GM12878 (cell line): Measurements from ENCODE around the gene PPP1R15A. TPM values are rescaled to one million over a fixed set of nuclear protein-coding genes. Genes with fewer than 3 reads are reported as not detected.
A peak's percentile ranks its signal among the peaks of the same experiment; 100 is the strongest.

Experiments
- ATAC-seq: fragments of 200-7000 bp; cut with Tn5 transposase; 3 replicates; pipeline ENCODE4 v1.9.1; 2020; ENCODE audit warnings: mild to moderate bottlenecking, moderate library complexity
- BruUV-seq: library from RNA; stranded (reverse); fragments of 400-500 nt; replicated peaks from 2 replicates; lab custom pipeline; 2021; lab: Mats Ljungman, UMichigan
- CTCF ChIA-PET: fragments of 300-600 bp; sonication (Branson Sonifier 250); formaldehyde crosslinking; extraction: SDS; loops from one replicate; lab custom pipeline; 2021; ENCODE audit warnings: inconsistent platforms; lab: Yijun Ruan, JAX
- POLR2A ChIA-PET: fragments of 350-600 bp; formaldehyde crosslinking; extraction: SDS; loops from one replicate; lab custom pipeline; 2021; ENCODE audit warnings: inconsistent platforms; lab: Charles Lee
- RAD21 ChIA-PET: fragments of 300-600 bp; sonication (Branson Sonifier 250); formaldehyde crosslinking; loops from one replicate; lab custom pipeline; 2023; ENCODE audit warnings: antibody characterized with exemption; ENCODE audit not compliant: unreplicated experiment; lab: Charles Lee
- SMC1A ChIA-PET: fragments of 300-600 bp; sonication (Branson Sonifier 250); formaldehyde crosslinking; loops from one replicate; lab custom pipeline; 2023; ENCODE audit not compliant: unreplicated experiment, uncharacterized antibody; lab: Charles Lee
- DNase-seq: peaks from one replicate; pipeline ENCODE4 v3.0.0-alpha.2; 2011; ENCODE audit warnings: low read depth, low spot score
- FAIRE-seq: peaks from 3 replicates; lab custom pipeline; 2011; peaks lifted over from hg19 to GRCh38; lab: Jason Lieb, UNC
- H2AFZ ChIP-seq: 2 replicates; pipeline ENCODE4 v1.6.0; 2011; ENCODE audit warnings: low read depth, low read length, control low read depth; ENCODE audit not compliant: control insufficient read depth
- H3K27ac ChIP-seq: 2 replicates; pipeline ENCODE4 v1.5.1; 2011; ENCODE audit warnings: control low read depth; ENCODE audit not compliant: control insufficient read depth, insufficient read depth
- H3K27me3 ChIP-seq, 2 experiments: replicated peaks in 1 of 2; 2 replicates each; pipeline versions ENCODE4 v1.6.0 to v1.6.1; 2011; ENCODE audit warnings: low read length in 1 of 2; ENCODE audit not compliant: control insufficient read depth in 2 of 2, insufficient read depth in 2 of 2
- H3K36me3 ChIP-seq, 2 experiments: 2 replicates each; pipeline ENCODE4 v1.5.1; 2011; ENCODE audit warnings: low read length in 1 of 2; ENCODE audit not compliant: control insufficient read depth in 2 of 2, insufficient read depth in 2 of 2
- H3K4me1 ChIP-seq: 2 replicates; pipeline ENCODE4 v1.6.1; 2011; ENCODE audit warnings: mild to moderate bottlenecking, low read length, moderate library complexity, mixed read lengths; ENCODE audit not compliant: control insufficient read depth, insufficient read depth
- H3K4me2 ChIP-seq: 2 replicates; pipeline ENCODE4 v1.6.0; 2011; ENCODE audit warnings: control low read depth; ENCODE audit not compliant: control insufficient read depth, insufficient read depth
- H3K4me3 ChIP-seq: fragments of 200-600 bp; sonication (generic); 2 replicates; pipeline ENCODE4 v1.5.1; 2016
- H3K79me2 ChIP-seq: 2 replicates; pipeline ENCODE4 v1.6.0; 2011; ENCODE audit warnings: low read length; ENCODE audit not compliant: control insufficient read depth, insufficient read depth
- H3K9ac ChIP-seq: 2 replicates; pipeline ENCODE4 v1.8.0; 2011; ENCODE audit warnings: low read length, control low read depth, mixed read lengths; ENCODE audit not compliant: control insufficient read depth, insufficient read depth
- H3K9me3 ChIP-seq: replicated peaks from 3 replicates; pipeline ENCODE4 v1.5.1; 2011; ENCODE audit warnings: mild to moderate bottlenecking, low read length; ENCODE audit not compliant: control insufficient read depth, insufficient read depth
- H4K20me1 ChIP-seq: 2 replicates; pipeline ENCODE4 v1.6.0; 2011; ENCODE audit not compliant: control insufficient read depth, insufficient read depth
- KLF5 ChIP-seq: fragments of 450-650 bp; IDR thresholded peaks from 2 replicates; pipeline ENCODE4 v1.6.1; 2014; ENCODE audit warnings: mild to moderate bottlenecking; ENCODE audit not compliant: partially characterized antibody
- POLR2A ChIP-seq: IDR thresholded peaks from 2 replicates; pipeline ENCODE4 v1.6.1; 2011; ENCODE audit warnings: low read depth, mild to moderate bottlenecking, low read length
- POLR2AphosphoS2 ChIP-seq: IDR thresholded peaks from 2 replicates; pipeline ENCODE4 v1.6.1; 2011; ENCODE audit warnings: low read depth, mild to moderate bottlenecking, low read length, improper control_type of control experiment, moderate library complexity
- POLR2AphosphoS5 ChIP-seq: IDR thresholded peaks from 2 replicates; pipeline ENCODE4 v1.6.1; 2011; ENCODE audit warnings: mild to moderate bottlenecking, low read length, inconsistent platforms
- SMAD5 ChIP-seq: IDR thresholded peaks from 2 replicates; pipeline ENCODE4 v1.6.1; 2016; ENCODE audit warnings: antibody characterized with exemption, low read depth
- SRF ChIP-seq, 2 experiments: IDR thresholded peaks; 2 replicates each; pipeline ENCODE4 v1.6.1; 2011; ENCODE audit warnings: low read depth in 2 of 2, low read length in 2 of 2, mild to moderate bottlenecking in 1 of 2, moderate library complexity in 1 of 2
- ZNF24 ChIP-seq: fragments of 450-650 bp; IDR thresholded peaks from 2 replicates; pipeline ENCODE4 v1.6.1; 2017; ENCODE audit warnings: antibody characterized with exemption, mild to moderate bottlenecking
- WGBS: methylation state at CpG from one replicate; pipeline ENCODE4 v1.1.6; 2016; ENCODE audit warnings: low lambda C conversion rate; ENCODE audit not compliant: insufficient replicate concordance, insufficient coverage; ENCODE audit errors: missing lambda C conversion rate; 5-methylcytosine and 5-hydroxymethylcytosine counted together
- in situ Hi-C: fragments of 300-500 bp; cut with MboI; formaldehyde crosslinking; loops from 9 replicates; pipeline ENCODE4 v1.14.3; 2018; ENCODE audit warnings: mixed read lengths
- intact Hi-C: fragments of 100-400 bp; cut with micrococcal nuclease; formaldehyde crosslinking; loops from one replicate; pipeline ENCODE4 v1.14.2; 2022; ENCODE audit not compliant: unreplicated experiment
- polyA plus RNA-seq, 11 experiments: library from polyadenylated mRNA; depleted of rRNA in 4 of 11; unstranded in 6 of 11; stranded (reverse) in 5 of 11; fragments of >200 nt; fragmentation: Nextera tagmentation in 4 of 11; fragmentation: Illumina TruSeq in 1 of 11; extraction: Ambion mirVana in 4 of 11; extraction: Trizol in 1 of 11; gene quantifications; 1 replicate in 1 of 11; 2 replicates in 10 of 11; pipeline versions ENCODE4 v1.2.1 to v1.2.3, GENCODE V29; 2011 to 2016; ENCODE audit warnings: inconsistent platforms in 2 of 11, missing spikeins in 2 of 11, low read depth in 1 of 11
- total RNA-seq, 4 experiments: library from RNA; depleted of rRNA in 3 of 4; stranded (reverse); fragments of >200 nt in 3 of 4; fragmentation: Illumina TruSeq in 1 of 4; extraction: Trizol in 1 of 4; gene quantifications; 2 replicates each; pipeline versions ENCODE4 v1.2.1 to v1.2.3, GENCODE V29; 2013 to 2021
- TF ChIP-seq, protein P1 (sequence below): fragments of 450-650 bp; IDR thresholded peaks from 2 replicates; pipeline ENCODE4 v1.6.1; 2018; ENCODE audit warnings: mild to moderate bottlenecking, low read depth, moderate library complexity; ENCODE audit not compliant: partially characterized antibody
- TF ChIP-seq, protein P2 (sequence below), 3 experiments: IDR thresholded peaks in 2 of 3; conservative IDR thresholded peaks in 1 of 3; 2 replicates each; pipeline ENCODE4 v1.5.1; 2011; ENCODE audit warnings: low read depth in 3 of 3, low read length in 3 of 3, mild to moderate bottlenecking in 3 of 3, control low read depth in 2 of 3, moderate library complexity in 2 of 3, inconsistent platforms in 1 of 3, mixed read lengths in 1 of 3; ENCODE audit not compliant: control insufficient read depth in 2 of 3, insufficient read depth in 1 of 3; ENCODE audit errors: extremely low read depth in 1 of 3

The PPP1R15A gene
- total and polyA plus RNA-seq, 10 of the 15 experiments (the other 5 are each of a cell fraction or from before 2014, with no cell fraction given) = 0.68 to 50.8 (median 27.7) TPM

DNA sequence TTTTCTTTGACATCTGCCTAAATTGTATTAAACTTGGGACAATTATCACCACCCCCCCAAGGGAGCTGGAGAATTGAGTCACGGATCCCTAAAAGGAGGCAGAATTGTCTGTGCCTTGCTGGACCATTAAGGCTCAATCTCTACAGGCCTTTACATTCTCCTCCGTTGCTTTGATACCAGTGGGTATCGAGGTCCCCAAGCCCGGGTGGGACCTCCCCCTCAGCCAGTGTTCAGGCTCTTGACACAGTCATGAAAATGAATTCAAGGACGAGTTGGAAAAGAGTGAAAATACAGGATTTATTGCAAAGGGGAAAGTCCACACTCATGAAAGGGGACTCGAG, 5.6 kb downstream of the PPP1R15A start:
- H3K9me3 ChIP-seq = peaks cover 7% of the 10 kb centered on the region; the same call in 2 of the 3 replicates
- no TSS peak for BruUV-seq
- no peaks in the 10 kb centered on the region for H4K20me1 ChIP-seq
- DNase-seq = no peak
- no peak overlapping the region; the same call in 1 of the 2 replicates for H3K4me3 ChIP-seq
- ChIA-PET POLR2A (interaction anchor here (1.2 to 6.7 kb wide), 2 partner anchors 8 to 101 kb away, joined by 3 to 55 read pairs; no protein-coding TSS in a partner anchor), SMC1A (interaction anchor here (4.5 kb wide), 1 partner anchor 8 kb away, joined by 19 read pairs; no protein-coding TSS in a partner anchor), RAD21 (no interaction called here), CTCF (interaction anchor here (0.6 to 2.2 kb wide), 2 partner anchors 68 to 93 kb away, joined by 3 to 5 read pairs; no protein-coding TSS in a partner anchor)
- H3K9ac ChIP-seq = no peak overlapping the region
- TF ChIP-seq POLR2AphosphoS5 = 0 out of 2 replicates have a peak, but pooled peaks have one; percentile 12
- no peak for TF ChIP-seq ZNF24
- 99% methylated on average over 6 of the region's 6 CpGs for WGBS
- intact Hi-C loops = no loop called here
- peaks cover 43% of the 10 kb centered on the region for H3K79me2 ChIP-seq
- peaks cover 17% of the 10 kb centered on the region for H3K4me1 ChIP-seq
- no peak for ATAC-seq
- H3K36me3 ChIP-seq = peaks cover 1 to 10% of the 10 kb centered on the region in 2 experiments; a peak in 2 of 4 replicates
- no peak overlapping the region for H2AFZ ChIP-seq
- no peak overlapping the region for H3K27ac ChIP-seq
- H3K4me2 ChIP-seq = no peak overlapping the region; the same call in 1 of the 2 replicates
- H3K27me3 ChIP-seq = no peaks in the 10 kb centered on the region
- FAIRE-seq = no peak
- in situ Hi-C loops = no loop called here

DNA sequence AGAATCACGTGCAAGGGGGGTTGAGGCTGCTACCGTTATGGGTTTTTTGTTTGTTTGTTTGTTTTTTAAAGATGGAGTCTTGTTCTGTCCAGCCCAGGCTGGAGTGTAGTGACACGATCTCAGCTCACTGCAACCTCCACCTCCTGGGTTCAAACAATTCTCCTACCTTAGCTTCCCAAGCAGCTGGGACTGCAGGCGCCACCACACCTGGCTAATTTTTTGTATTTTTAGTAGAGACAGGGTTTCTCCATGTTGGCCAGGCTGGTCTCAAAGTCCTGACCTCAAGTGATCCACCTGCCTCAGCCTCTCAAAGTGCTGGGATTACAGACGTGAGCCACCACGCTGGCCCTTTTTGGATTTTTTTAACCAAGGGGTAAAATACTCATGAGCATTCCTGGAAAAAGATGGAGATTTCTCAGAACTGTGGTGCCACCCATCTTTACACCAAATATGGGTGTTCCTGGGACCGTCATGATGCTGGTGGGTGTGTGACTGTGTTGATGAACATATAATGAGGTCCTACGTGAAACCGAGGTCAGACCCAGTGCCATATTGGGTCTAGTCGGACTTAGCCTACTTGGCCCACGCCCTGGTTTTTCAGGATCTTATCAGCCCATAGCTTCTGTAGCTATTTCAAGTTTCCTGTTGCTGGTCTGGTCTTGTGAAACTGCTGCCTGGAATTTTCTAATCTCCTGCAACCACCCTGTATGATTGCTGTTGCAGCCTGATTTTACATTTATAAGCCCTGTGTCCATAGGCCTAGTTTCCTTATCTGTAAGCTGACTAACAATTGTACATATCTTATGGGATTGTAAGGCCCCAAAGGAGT, 6.2 kb downstream of the PPP1R15A start:
- whole genome bisulfite sequencing = 83% methylated on average over 11 of the region's 11 CpGs
- H3K36me3 ChIP-seq = peaks cover 1 to 10% of the 10 kb centered on the region in 2 experiments; a peak in 2 of 4 replicates
- POLR2A ChIA-PET = interaction anchor here (0.9 to 6.7 kb wide), 2 partner anchors 8 to 703 kb away, joined by 3 to 55 read pairs; partner anchors contain the start of gene PRRG2
- no TSS peak for BruUV-seq
- H3K4me2 ChIP-seq = no peak overlapping the region; the same call in 1 of the 2 replicates
- intact Hi-C loops = no loop called here
- H3K4me3 ChIP-seq = no peak overlapping the region
- H3K79me2 ChIP-seq = peaks cover 37% of the 10 kb centered on the region
- H3K4me1 ChIP-seq = peaks cover 17% of the 10 kb centered on the region
- in situ Hi-C loops = no loop called here
- H2AFZ ChIP-seq = no peak overlapping the region
- no peak overlapping the region for H3K27ac ChIP-seq
- peaks cover 7% of the 10 kb centered on the region; the same call in 2 of the 3 replicates for H3K9me3 ChIP-seq
- TF ChIP-seq, protein P1, sequence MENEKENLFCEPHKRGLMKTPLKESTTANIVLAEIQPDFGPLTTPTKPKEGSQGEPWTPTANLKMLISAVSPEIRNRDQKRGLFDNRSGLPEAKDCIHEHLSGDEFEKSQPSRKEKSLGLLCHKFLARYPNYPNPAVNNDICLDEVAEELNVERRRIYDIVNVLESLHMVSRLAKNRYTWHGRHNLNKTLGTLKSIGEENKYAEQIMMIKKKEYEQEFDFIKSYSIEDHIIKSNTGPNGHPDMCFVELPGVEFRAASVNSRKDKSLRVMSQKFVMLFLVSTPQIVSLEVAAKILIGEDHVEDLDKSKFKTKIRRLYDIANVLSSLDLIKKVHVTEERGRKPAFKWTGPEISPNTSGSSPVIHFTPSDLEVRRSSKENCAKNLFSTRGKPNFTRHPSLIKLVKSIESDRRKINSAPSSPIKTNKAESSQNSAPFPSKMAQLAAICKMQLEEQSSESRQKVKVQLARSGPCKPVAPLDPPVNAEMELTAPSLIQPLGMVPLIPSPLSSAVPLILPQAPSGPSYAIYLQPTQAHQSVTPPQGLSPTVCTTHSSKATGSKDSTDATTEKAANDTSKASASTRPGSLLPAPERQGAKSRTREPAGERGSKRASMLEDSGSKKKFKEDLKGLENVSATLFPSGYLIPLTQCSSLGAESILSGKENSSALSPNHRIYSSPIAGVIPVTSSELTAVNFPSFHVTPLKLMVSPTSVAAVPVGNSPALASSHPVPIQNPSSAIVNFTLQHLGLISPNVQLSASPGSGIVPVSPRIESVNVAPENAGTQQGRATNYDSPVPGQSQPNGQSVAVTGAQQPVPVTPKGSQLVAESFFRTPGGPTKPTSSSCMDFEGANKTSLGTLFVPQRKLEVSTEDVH = no peak
- TF ChIP-seq POLR2AphosphoS5 (peak; percentile 77), POLR2A (peak; percentile 54), SRF (IDR thresholded peaks at IDR 0.05; ENCODE audit: low read depth in 2 of 2, low read length in 2 of 2) (0 out of 4 replicates have a peak, but pooled peaks of 1 of the 2 experiments have one; percentile 8), POLR2AphosphoS2 (peak; percentile 65), SMAD5 (peak; percentile 46; the same call in 1 of the 2 replicates), KLF5 (no peak)
- TF ChIP-seq, protein P2, sequence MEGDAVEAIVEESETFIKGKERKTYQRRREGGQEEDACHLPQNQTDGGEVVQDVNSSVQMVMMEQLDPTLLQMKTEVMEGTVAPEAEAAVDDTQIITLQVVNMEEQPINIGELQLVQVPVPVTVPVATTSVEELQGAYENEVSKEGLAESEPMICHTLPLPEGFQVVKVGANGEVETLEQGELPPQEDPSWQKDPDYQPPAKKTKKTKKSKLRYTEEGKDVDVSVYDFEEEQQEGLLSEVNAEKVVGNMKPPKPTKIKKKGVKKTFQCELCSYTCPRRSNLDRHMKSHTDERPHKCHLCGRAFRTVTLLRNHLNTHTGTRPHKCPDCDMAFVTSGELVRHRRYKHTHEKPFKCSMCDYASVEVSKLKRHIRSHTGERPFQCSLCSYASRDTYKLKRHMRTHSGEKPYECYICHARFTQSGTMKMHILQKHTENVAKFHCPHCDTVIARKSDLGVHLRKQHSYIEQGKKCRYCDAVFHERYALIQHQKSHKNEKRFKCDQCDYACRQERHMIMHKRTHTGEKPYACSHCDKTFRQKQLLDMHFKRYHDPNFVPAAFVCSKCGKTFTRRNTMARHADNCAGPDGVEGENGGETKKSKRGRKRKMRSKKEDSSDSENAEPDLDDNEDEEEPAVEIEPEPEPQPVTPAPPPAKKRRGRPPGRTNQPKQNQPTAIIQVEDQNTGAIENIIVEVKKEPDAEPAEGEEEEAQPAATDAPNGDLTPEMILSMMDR (IDR thresholded peaks at IDR 0.05 in 2 of 3, conservative IDR thresholded peaks at IDR 0.05 in 1 of 3; ENCODE audit: control insufficient read depth in 2 of 3, extremely low read depth in 1 of 3, insufficient read depth in 1 of 3, low read depth in 3 of 3, low read length in 3 of 3) = no peak
- CTCF ChIA-PET = interaction anchor here (0.6 to 2.1 kb wide), 2 partner anchors 69 to 87 kb away, joined by 3 to 4 read pairs; partner anchors contain the start of gene FTL
- RAD21 ChIA-PET = no interaction called here
- no peak overlapping the region for H3K9ac ChIP-seq
- no peak for ATAC-seq
- no peaks in the 10 kb centered on the region for H3K27me3 ChIP-seq
- FAIRE-seq = no peak
- DNase-seq = no peak
- SMC1A ChIA-PET = interaction anchor here (1.0 to 4.5 kb wide), 2 partner anchors 8 to 23 kb away, joined by 3 to 19 read pairs; no protein-coding TSS in a partner anchor
- no peaks in the 10 kb centered on the region for H4K20me1 ChIP-seq
